NT2/D1 (cell line): ENCODE measurements around the gene MED15.

Experiments used
- SUZ12 ChIP-seq: IDR thresholded peaks from 2 replicates; pipeline ENCODE4 v1.6.1; 2011; ENCODE audit not compliant: insufficient read length, insufficient read depth; ENCODE audit errors: extremely low read depth
- YY1 ChIP-seq: IDR thresholded peaks from 2 replicates; pipeline ENCODE4 v1.6.1; 2011; ENCODE audit not compliant: insufficient read length, insufficient read depth
- ZNF274 ChIP-seq: IDR thresholded peaks from 2 replicates; pipeline ENCODE4 v1.6.1; 2011; ENCODE audit warnings: mild to moderate bottlenecking, low read depth, low read length

GRCh38 chr22:20606041-20606783 lies 98.8 kb downstream of the MED15 start:
- TF ChIP-seq SUZ12 = no peak
- no peak for TF ChIP-seq YY1
- TF ChIP-seq ZNF274 = no peak
